Neuronal stem cell (in vitro differentiated cells): ENCODE measurements around the gene CARHSP1.
A peak's percentile ranks its signal among the peaks of the same experiment; 100 is the strongest.
"Not testable (repeated sequence)": the region's sequence is repeated elsewhere in the genome, so short reads cannot be mapped to it uniquely, and the experiment has no call there.

Experiments
- DNase-seq: peaks from one replicate; pipeline ENCODE4 v3.0.0-alpha.2; 2013; ENCODE audit warnings: low spot score
- H2AFZ ChIP-seq: one replicate; pipeline ENCODE4 v1.6.1; 2013; ENCODE audit warnings: mild to moderate bottlenecking, low read length, inconsistent platforms
- H2AK5ac ChIP-seq: 2 replicates; pipeline ENCODE4 v1.6.1; 2013; ENCODE audit warnings: low read depth, mild to moderate bottlenecking, inconsistent platforms, low read length, moderate library complexity, mixed read lengths
- H2BK120ac ChIP-seq: 2 replicates; pipeline ENCODE4 v1.6.1; 2013; ENCODE audit warnings: low read depth, mild to moderate bottlenecking, inconsistent platforms, low read length, moderate library complexity, mixed read lengths
- H2BK12ac ChIP-seq: one replicate; pipeline ENCODE4 v1.6.1; 2013; ENCODE audit warnings: low read length, inconsistent platforms
- H2BK15ac ChIP-seq: 2 replicates; pipeline ENCODE4 v1.6.1; 2013; ENCODE audit warnings: mild to moderate bottlenecking, low read length, inconsistent platforms, mixed read lengths
- H2BK5ac ChIP-seq: one replicate; pipeline ENCODE4 v1.6.1; 2013; ENCODE audit warnings: inconsistent platforms, mild to moderate bottlenecking, low read length, moderate library complexity
- H3K14ac ChIP-seq: one replicate; pipeline ENCODE4 v1.6.1; 2013; ENCODE audit warnings: low read length, inconsistent platforms
- H3K18ac ChIP-seq: 2 replicates; pipeline ENCODE4 v1.6.1; 2013; ENCODE audit warnings: low read length, inconsistent platforms
- H3K23ac ChIP-seq: 2 replicates; pipeline ENCODE4 v1.6.1; 2013; ENCODE audit warnings: low read depth, mild to moderate bottlenecking, mixed read lengths, low read length, inconsistent platforms; ENCODE audit not compliant: poor library complexity
- H3K27ac ChIP-seq: replicated peaks from 3 replicates; pipeline ENCODE4 v1.5.1; 2013; ENCODE audit warnings: low read length, inconsistent platforms
- H3K27me3 ChIP-seq, 3 experiments: 2 replicates each; pipeline ENCODE4 v1.6.1; 2013; ENCODE audit warnings: low read length in 3 of 3, mild to moderate bottlenecking in 2 of 3, inconsistent platforms in 1 of 3, low read depth in 1 of 3, mixed read lengths in 1 of 3, moderate library complexity in 1 of 3; ENCODE audit not compliant: control insufficient read depth in 3 of 3, insufficient read depth in 3 of 3
- H3K36me3 ChIP-seq, 2 donors: replicated peaks in 1 of 2; 2 replicates each; pipeline ENCODE4 v1.6.1; 2013; ENCODE audit warnings: low read length in 2 of 2; ENCODE audit not compliant: control insufficient read depth in 2 of 2, insufficient read depth in 2 of 2
- H3K4ac ChIP-seq: 2 replicates; pipeline ENCODE4 v1.6.1; 2013; ENCODE audit warnings: inconsistent platforms, mild to moderate bottlenecking, low read length, moderate library complexity
- H3K4me1 ChIP-seq, 2 donors: 1 replicate in 1 of 2; 2 replicates in 1 of 2; pipeline ENCODE4 v1.6.1; 2013; ENCODE audit warnings: low read length in 2 of 2, low read depth in 1 of 2; ENCODE audit not compliant: control insufficient read depth in 2 of 2, insufficient read depth in 1 of 2
- H3K4me2 ChIP-seq: one replicate; pipeline ENCODE4 v1.6.1; 2013; ENCODE audit warnings: mild to moderate bottlenecking, low read length, inconsistent platforms; ENCODE audit not compliant: insufficient read depth, poor library complexity, severe bottlenecking
- H3K4me3 ChIP-seq, 2 donors: 2 replicates each; pipeline ENCODE4 v1.5.1; 2013; ENCODE audit warnings: low read length in 2 of 2, mild to moderate bottlenecking in 2 of 2, inconsistent platforms in 1 of 2, moderate library complexity in 1 of 2
- H3K79me1 ChIP-seq: one replicate; pipeline ENCODE4 v1.6.1; 2013; ENCODE audit warnings: low read depth, mild to moderate bottlenecking, inconsistent platforms, low read length, moderate library complexity
- H3K9ac ChIP-seq: one replicate; pipeline ENCODE4 v1.6.1; 2013; ENCODE audit warnings: mild to moderate bottlenecking, low read depth, low read length, inconsistent platforms; ENCODE audit not compliant: poor library complexity
- H3K9me3 ChIP-seq, 2 donors: replicated peaks in 1 of 2; 2 replicates each; pipeline versions ENCODE3 to v1.6.1; 2013; ENCODE audit warnings: low read length in 2 of 2, mild to moderate bottlenecking in 2 of 2, inconsistent platforms in 1 of 2, low read depth in 1 of 2, mixed read lengths in 1 of 2, moderate library complexity in 1 of 2; ENCODE audit not compliant: control insufficient read depth in 2 of 2, insufficient read depth in 1 of 2
- H4K8ac ChIP-seq: one replicate; pipeline ENCODE4 v1.6.1; 2013; ENCODE audit warnings: low read depth, mild to moderate bottlenecking, inconsistent platforms, low read length, moderate library complexity
- H4K91ac ChIP-seq: one replicate; pipeline ENCODE4 v1.6.1; 2013; ENCODE audit warnings: low read length, low read depth, mild to moderate bottlenecking, inconsistent platforms; ENCODE audit not compliant: poor library complexity
- WGBS, 2 donors: extraction: QIAGEN DNeasy Blood & Tissue Kit; methylation state at CpG; one replicate each; pipeline ENCODE4 v1.1.7; 2013; ENCODE audit warnings: missing lambda C conversion rate in 2 of 2, mixed read lengths in 1 of 2; ENCODE audit not compliant: insufficient read length in 2 of 2, insufficient replicate concordance in 1 of 2; ENCODE audit errors: extremely low coverage in 2 of 2; 5-methylcytosine and 5-hydroxymethylcytosine counted together

The CARHSP1 gene

GRCh38 chr16:8880839-8881510, 12.2 kb upstream of the CARHSP1 start:
- no peak overlapping the region for H2BK15ac ChIP-seq
- H3K23ac ChIP-seq = no peak overlapping the region
- no peak overlapping the region for H3K9ac ChIP-seq
- no CpG with 5 or more reads among the region's 8 CpGs for WGBS, 2 donors
- H3K4me3 ChIP-seq = no peak overlapping the region
- H3K4me2 ChIP-seq = no peak overlapping the region
- H4K8ac ChIP-seq = no peak overlapping the region
- no peak overlapping the region for H2BK120ac ChIP-seq
- peaks cover 3 to 11% of the 10 kb centered on the region in 2 donors for H3K4me1 ChIP-seq
- peaks cover 0 to 2% of the 10 kb centered on the region in 2 donors for H3K9me3 ChIP-seq
- no peaks in the 10 kb centered on the region for H3K36me3 ChIP-seq
- H2BK5ac ChIP-seq = no peak overlapping the region
- no peak overlapping the region for H3K18ac ChIP-seq
- no peak overlapping the region for H3K14ac ChIP-seq
- no peak overlapping the region for H2BK12ac ChIP-seq
- no peak for DNase-seq
- no peak overlapping the region for H2AFZ ChIP-seq
- H3K27ac ChIP-seq = no peak overlapping the region
- peaks cover 1% of the 10 kb centered on the region for H3K79me1 ChIP-seq
- H3K27me3 ChIP-seq = no peaks in the 10 kb centered on the region
- H2AK5ac ChIP-seq = no peak overlapping the region
- no peak overlapping the region for H4K91ac ChIP-seq
- no peak overlapping the region for H3K4ac ChIP-seq

DNA sequence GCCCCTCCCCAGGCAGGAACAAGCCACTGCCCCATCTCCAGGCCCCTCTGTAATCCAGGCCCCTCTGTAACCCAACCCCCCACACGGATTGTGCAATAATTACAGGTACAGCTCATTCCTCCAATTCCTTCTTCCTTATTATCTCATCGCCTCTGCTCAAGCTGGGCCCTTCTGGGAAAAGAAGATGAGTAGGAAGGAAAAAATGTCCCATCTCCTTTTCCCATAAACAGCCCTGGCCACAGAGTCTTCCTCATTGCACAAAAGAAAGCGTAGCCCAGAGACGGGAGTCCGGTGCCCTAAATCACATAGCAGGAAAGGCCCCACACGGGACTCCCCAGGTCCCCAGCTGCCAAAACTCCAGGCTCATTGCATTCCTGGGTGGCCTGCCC, 9.7 kb upstream of the CARHSP1 start:
- H3K27ac ChIP-seq = no peak overlapping the region

GRCh38 chr16:8877894-8878522, 9.2 kb upstream of the CARHSP1 start:
- H2BK5ac ChIP-seq = no peak overlapping the region
- H3K4me1 ChIP-seq = no peaks in the 10 kb centered on the region
- no peak overlapping the region for H2BK120ac ChIP-seq
- H3K23ac ChIP-seq = no peak overlapping the region
- no peaks in the 10 kb centered on the region for H3K9me3 ChIP-seq
- H4K91ac ChIP-seq = no peak overlapping the region
- peak overlapping the region; percentile 55 for H2BK15ac ChIP-seq
- no peaks in the 10 kb centered on the region for H3K27me3 ChIP-seq
- no peak overlapping the region for H3K4ac ChIP-seq
- WGBS, 2 donors = no CpG with 5 or more reads among the region's 8 CpGs
- no peaks in the 10 kb centered on the region for H3K79me1 ChIP-seq
- H3K4me2 ChIP-seq = no peak overlapping the region
- no peak overlapping the region for H3K4me3 ChIP-seq
- peak overlapping the region; percentile 15 for H2AFZ ChIP-seq
- H2AK5ac ChIP-seq = no peak overlapping the region
- H3K14ac ChIP-seq = no peak overlapping the region
- no peak overlapping the region for H3K18ac ChIP-seq
- no peaks in the 10 kb centered on the region for H3K36me3 ChIP-seq
- H3K9ac ChIP-seq = no peak overlapping the region
- no peak overlapping the region for H3K27ac ChIP-seq
- H4K8ac ChIP-seq = no peak overlapping the region
- H2BK12ac ChIP-seq = no peak overlapping the region
- no peak for DNase-seq

More for the DNA sequence above, 9.7 kb upstream of the CARHSP1 start:
- Histone ChIP-seq H3K9me3 (no peaks in the 10 kb centered on the region), H4K91ac (no peak overlapping the region), H2BK120ac (no peak overlapping the region), H3K4me1 (no peaks in the 10 kb centered on the region), H3K4me2 (no peak overlapping the region), H3K79me1 (no peaks in the 10 kb centered on the region), H4K8ac (no peak overlapping the region), H2BK12ac (no peak overlapping the region), H3K18ac (no peak overlapping the region), H3K9ac (no peak overlapping the region), H2AK5ac (no peak overlapping the region), H3K36me3 (no peaks in the 10 kb centered on the region), H2BK5ac (no peak overlapping the region), H2BK15ac (no peak overlapping the region), H2AFZ (peak overlapping the region; percentile 15), H3K23ac (no peak overlapping the region), H3K27me3 (no peaks in the 10 kb centered on the region), H3K4ac (no peak overlapping the region), H3K4me3 (no peak overlapping the region), H3K14ac (no peak overlapping the region)
- DNase-seq = no peak
- WGBS, 2 donors = no CpG with 5 or more reads among the region's 6 CpGs

DNA sequence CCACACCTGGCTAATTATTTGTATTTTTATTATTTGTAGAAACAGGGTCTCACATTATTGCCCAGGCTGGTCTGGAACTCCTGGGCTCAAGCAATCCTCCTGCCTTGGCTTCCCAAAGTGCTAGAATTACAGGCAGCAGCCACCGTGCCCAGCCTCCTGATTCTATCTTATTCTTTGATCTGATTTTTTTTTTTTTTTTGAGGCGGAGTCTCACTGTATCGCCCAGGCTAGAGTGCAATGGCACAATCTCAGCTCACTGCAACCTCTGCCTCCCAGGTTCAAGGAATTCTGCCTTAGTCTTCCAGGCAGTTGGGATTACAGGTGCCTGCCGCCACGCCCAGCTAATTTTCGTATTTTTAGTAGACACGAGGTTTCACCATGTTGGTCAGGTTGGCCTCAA, 6.5 kb upstream of the CARHSP1 start:
- H2AK5ac ChIP-seq, H3K4me3 ChIP-seq, H3K23ac ChIP-seq, H2AFZ ChIP-seq, H3K4me1 ChIP-seq, H2BK12ac ChIP-seq, H3K9ac ChIP-seq, H4K91ac ChIP-seq, H3K4me2 ChIP-seq, H3K14ac ChIP-seq, H3K18ac ChIP-seq, H2BK15ac ChIP-seq, H2BK5ac ChIP-seq, DNase-seq, H3K36me3 ChIP-seq, H3K79me1 ChIP-seq, H3K4ac ChIP-seq, H4K8ac ChIP-seq, H3K27me3 ChIP-seq, H3K9me3 ChIP-seq, H2BK120ac ChIP-seq, H3K27ac ChIP-seq: not testable (repeated sequence)
- WGBS, 2 donors = no CpG with 5 or more reads among the region's 7 CpGs
